SK-N-DZ (cell line): Measurements from ENCODE around the gene FAM184A.
"Not testable (repeated sequence)": the region's sequence is repeated elsewhere in the genome, so short reads cannot be mapped to it uniquely, and the experiment has no call there.

Source experiments
- DNase-seq: peaks from one replicate; pipeline ENCODE4 v3.0.0-alpha.2; 2015; ENCODE audit warnings: low spot score

FAM184A gene

DNA sequence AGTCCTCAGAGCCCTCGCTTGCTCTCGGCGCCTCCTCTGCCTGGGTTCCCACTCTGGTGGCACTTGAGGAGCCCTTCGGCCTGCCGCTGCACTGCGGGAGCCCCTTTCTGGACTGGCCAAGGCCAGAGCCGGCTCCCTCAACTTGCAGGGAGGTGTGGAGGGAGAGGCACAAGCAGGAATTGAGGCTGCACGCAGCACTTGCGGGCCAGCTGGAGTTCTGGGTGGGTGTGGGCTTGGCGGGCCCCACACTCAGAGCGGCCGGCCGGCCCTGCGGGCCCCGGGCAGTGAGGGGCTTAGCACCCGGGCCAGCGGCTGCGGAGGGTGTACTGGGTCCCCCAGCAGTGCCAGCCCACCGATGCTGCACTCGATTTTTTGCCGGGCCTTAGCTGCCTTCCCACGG is 63.3 kb downstream of the FAM184A start:
- DNase-seq: not testable (repeated sequence)

DNA sequence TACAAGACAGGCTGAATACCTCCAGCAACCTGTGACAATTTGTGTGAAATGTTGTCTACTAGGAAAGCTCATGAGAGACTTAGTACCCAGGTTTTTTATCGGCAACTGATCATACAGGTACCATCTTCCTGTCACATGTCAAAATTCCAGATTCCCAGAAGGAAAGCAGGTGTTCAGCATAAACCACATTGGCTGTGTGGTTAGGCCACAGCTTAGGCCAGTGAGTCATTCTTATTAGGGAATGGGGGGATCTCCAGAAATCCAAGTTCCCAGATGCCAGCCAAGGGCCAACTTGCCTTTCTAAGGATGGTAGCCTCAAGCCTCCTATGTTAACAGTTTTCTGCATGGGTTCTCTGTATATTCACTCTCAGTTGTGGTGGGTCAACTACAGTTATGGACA is 65.9 kb downstream of the FAM184A start:
- DNase-seq: no peak

DNA sequence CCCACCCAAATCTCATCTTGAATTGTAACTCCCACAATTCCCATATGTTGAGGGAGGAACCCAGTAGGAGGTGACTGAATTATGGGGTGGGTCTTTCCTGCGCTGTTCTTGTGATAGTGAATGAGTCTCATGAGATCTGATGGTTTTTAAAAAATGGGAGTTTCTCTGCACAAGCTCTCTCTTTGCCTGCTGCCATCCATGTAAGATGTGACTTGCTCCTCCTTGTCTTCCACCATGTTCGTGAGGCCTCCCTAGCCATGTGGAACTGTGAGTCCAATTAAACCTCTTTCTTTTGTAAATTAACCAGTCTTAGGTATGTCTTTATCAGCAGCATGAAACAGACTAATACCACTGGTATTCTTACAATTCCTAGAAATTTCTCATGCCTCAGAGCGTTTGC is 69.2 kb downstream of the FAM184A start:
- not testable (repeated sequence) for DNase-seq

DNA sequence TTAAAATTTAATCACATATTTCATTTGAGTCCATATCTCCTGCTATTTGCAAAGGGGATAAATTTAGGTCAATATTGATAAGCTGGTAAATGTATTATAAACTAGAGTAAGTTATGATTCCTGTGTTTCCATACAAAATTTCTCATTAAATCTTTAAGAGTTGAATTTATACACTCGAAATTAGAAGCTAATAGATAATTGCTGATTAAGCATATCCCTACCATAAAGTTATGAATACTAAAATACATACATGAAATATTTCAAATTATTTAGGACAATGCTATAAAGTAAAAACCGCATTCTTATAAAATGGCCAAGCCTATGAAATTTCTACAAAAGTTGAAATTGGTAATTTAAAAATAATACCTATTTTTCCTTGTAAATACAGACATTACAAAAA is 71.5 kb downstream of the FAM184A start:
- DNase-seq: no peak

GRCh38 chr6:119002069-119002468 is 76.4 kb downstream of the FAM184A start:
- DNase-seq: no peak

DNA sequence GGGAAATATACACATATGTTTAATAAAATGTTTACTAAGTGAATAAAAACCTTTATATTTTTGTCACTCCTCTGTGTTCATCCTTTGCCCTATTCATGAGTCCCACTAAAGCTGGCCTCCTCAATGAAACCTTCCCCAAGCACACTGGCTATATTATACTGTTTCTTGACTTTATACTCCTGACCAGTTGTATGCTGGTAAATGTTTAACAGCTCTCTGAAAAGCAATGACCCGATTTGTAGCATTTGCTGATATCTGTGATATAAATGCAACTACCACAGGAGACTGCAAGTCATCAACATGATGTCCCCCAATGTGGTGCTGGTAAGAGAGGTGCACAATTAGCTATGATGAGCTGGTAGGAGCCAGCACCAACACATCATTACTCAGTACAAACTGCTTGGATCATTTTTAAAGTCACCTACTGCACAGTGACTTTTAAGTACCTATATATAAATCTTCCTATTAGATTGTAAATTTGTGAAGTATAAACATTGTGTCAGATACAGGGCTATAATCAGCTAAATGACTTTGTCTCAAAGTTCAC is 78.9 kb downstream of the FAM184A start:
- no peak for DNase-seq

- DNase-seq: not testable (repeated sequence)
Measured at GRCh38 chr6:118997426-118997825, 81.0 kb downstream of the FAM184A start.

- DNase-seq: no peak
Measured at GRCh38 chr6:118996289-118996820, 82.1 kb downstream of the FAM184A start.

- DNase-seq: no peak
Measured at GRCh38 chr6:118993803-118994251, 84.6 kb downstream of the FAM184A start.

DNA sequence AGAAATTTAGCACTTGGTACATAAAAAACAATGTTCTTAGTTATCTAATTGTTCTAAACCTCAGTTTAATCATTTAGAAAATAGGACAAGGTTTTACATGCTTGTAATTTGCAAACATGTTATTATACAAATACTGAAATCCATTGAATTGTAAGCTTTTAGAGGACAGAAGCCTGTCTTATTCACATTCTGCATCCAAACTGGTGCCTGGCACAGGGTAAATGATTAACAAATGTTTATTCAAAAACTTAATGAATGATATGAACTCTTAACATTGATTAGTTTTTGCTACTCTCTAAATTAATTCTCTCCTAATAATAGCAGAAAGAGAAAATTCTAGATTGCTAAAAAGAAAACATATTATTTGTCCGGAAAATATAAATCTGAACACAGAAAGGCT is 85.1 kb downstream of the FAM184A start:
- DNase-seq: no peak

DNA sequence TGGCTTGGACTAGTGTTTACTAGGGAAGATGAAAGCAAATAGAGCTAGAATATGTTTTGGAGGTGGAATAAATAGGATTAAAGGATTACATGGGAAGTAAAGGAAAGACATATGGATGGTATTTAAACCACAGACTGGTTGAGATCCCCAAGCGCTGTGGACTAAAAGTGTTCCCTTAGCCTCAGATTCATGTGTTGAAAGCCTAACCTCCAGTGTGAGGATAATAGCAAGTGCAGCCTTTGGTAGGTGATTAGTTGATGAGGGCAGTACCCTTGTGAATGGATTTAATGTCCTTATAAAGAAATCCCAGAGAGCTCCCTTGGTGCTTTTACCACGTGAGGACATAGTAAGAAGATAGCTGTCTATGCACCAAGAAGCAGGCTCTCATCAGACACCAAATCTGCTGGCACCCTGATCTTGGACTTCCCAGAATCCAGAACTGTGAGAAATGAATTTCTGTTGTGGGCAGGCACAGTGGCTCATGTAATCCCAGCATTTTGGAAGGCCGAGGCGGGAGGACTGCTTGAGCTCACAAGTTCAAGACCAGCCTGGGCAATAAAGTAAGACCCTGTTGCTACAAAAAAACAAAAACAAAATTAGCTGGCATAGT is 86.2 kb downstream of the FAM184A start:
- no peak for DNase-seq

- no peak for DNase-seq
Measured at GRCh38 chr6:118986312-118986711, 92.2 kb downstream of the FAM184A start.

DNA sequence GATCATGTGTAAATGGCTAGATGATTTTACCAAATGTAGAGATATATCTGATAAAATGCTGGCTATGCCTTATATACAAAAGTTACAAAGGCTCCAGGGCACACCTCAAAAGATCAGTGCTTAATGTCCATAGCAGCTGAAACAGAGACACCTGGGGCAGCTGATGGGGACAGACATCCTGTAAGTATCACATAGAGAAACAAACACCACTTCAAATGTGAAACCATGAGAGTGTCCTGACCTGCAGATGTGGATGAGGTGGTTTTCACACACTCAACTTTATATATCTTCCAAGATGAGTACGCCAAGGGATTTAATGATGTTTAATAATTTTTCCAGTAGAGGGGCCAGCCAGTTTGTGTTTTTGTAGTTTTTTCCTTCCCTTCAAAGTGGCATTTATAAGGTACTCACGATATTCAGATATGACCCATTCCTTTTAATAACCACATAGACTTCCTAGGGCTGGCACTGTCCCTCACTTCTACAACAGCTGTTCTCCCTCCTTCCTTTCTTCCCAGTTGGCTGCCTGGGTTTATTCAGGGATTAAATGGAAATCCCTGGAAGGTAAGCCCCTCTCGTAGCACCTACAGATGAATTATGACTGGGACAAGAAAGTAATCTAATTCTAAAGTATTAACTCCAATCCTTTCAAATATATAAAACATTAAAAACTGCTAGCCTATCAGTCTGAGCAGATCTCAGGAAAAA is 93.2 kb downstream of the FAM184A start:
- no peak for DNase-seq

- no peak for DNase-seq
Measured at GRCh38 chr6:118984342-118984741, 94.1 kb downstream of the FAM184A start.

GRCh38 chr6:118982575-118982911 is 95.9 kb downstream of the FAM184A start:
- DNase-seq: no peak

- DNase-seq: no peak
Measured at GRCh38 chr6:118981884-118982574, 96.4 kb downstream of the FAM184A start.

- no peak for DNase-seq
Measured at GRCh38 chr6:118980063-118980462, 98.4 kb downstream of the FAM184A start.

DNA sequence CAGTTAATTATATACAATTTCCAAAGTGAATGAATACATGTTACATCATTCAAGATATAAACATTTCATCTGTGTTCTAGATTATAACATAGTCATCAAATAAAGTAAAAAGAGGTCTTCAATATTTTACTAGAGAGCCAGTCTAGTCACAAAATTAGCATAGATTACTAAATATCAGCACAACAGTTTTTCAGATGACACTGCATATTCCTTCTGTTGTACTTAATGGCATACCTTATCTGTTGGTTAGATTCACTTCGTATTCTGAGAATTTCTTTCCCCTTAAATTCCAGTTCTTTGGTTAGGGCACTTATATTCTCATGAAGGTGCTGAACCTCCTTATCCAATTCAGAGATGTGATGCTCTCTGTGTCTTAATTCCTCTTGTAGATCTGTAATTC is 103.7 kb downstream of the FAM184A start:
- no peak for DNase-seq

- DNase-seq: no peak
Measured at GRCh38 chr6:118971682-118972081, 106.8 kb downstream of the FAM184A start.

DNA sequence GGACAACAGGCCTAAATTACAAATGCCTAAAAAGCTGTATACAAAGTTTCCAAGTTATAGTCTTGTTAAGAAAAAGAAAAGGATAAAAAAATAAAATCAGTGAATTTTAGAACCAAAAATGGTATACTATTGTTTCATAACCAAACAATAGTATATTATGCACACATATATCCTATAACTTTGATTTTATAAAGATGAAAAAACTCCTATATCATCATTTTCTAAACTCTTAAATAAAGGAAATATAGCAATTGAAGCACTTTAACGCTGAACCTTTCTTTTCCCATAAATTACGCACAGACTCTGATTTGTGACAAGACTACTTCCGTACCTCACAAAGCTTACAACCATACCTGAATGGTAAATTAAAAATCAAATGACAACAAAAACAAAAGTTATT is 107.6 kb downstream of the FAM184A start:
- no peak for DNase-seq

DNA sequence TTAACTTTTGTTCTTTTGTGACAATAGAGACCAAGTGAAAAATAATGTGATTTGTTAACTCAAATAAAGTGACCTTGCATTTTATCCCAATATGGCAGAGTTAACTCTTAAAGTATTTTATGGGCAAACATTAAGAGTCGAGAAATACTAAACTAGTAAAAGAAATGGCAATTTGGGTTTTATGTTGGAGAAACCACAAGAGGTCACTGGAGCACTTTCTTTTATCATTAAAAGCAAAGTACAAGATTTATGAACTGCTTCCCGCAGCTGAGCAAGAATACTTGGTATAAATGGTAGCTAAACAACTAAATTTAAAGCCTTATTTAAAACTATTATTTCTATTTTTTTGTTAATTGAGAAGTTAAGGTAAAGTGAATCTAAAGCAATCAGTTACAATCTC is 110.0 kb downstream of the FAM184A start:
- DNase-seq: peak; percentile 30

DNA sequence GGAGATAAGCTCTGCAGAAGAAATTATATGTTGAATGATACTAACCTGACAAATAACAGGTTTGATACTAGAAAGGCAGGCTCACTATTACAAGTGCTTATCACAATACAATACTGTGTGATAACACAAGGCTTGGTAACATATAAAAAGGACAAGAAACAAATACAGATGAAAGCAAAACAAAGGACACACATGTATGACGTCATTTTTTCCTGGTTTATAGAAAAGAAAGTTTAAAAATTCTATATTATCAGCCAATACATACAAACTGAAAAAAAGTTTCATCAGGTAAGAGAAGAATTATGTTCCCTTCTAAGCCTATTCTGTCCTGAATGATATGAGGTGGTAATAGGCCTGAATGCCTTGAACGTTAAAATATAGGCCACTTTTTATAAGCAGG is 111.2 kb downstream of the FAM184A start:
- no peak for DNase-seq
